Tibial nerve (tissue), 3 donors: ENCODE data around the gene PLSCR4.

Experiments
- CTCF ChIP-seq, 5 experiments: fragments of 200-600 bp in 3 of 5; fragments of 450-650 bp in 2 of 5; sonication (generic) in 3 of 5; IDR thresholded peaks; one replicate each; pipeline ENCODE4 v1.5.1; 2016 to 2019; ENCODE audit warnings: antibody characterized with exemption in 5 of 5, mild to moderate bottlenecking in 3 of 5, moderate library complexity in 2 of 5
- POLR2A ChIP-seq, 2 donors: fragments of 450-650 bp; IDR thresholded peaks; one replicate each; pipeline ENCODE4 v1.6.1; 2017; ENCODE audit warnings: antibody characterized with exemption in 2 of 2, mild to moderate bottlenecking in 2 of 2, moderate library complexity in 2 of 2

GRCh38 chr3:146156666-146157314 lies 94.1 kb downstream of the PLSCR4 start:
- TF ChIP-seq CTCF (IDR thresholded peaks at IDR 0.05) (no peak), POLR2A (IDR thresholded peaks at IDR 0.05) (no peak)
